EL (cell line): ENCODE results near the gene PWP2.
"Not testable (repeated sequence)": the region's sequence is repeated elsewhere in the genome, so short reads cannot be mapped to it uniquely, and the experiment has no call there.

Experiments used
- DNase-seq: peaks from one replicate; pipeline ENCODE4 v3.0.0-alpha.2; 2016

Gene PWP2

GRCh38 chr21:44167527-44167926 is 60.3 kb downstream of the PWP2 start:
- DNase-seq = not testable (repeated sequence)

GRCh38 chr21:44170326-44170725 is 63.1 kb downstream of the PWP2 start:
- not testable (repeated sequence) for DNase-seq

- DNase-seq = not testable (repeated sequence)
These were observed 63.7 kb downstream of the PWP2 start for GRCh38 chr21:44170863-44171262.

GRCh38 chr21:44171962-44172572 is 64.9 kb downstream of the PWP2 start:
- not testable (repeated sequence) for DNase-seq

GRCh38 chr21:44172741-44173140 is 65.5 kb downstream of the PWP2 start:
- DNase-seq = not testable (repeated sequence)

- not testable (repeated sequence) for DNase-seq
These were observed 68.0 kb downstream of the PWP2 start for GRCh38 chr21:44175189-44175588.

- not testable (repeated sequence) for DNase-seq
These were observed 68.9 kb downstream of the PWP2 start for GRCh38 chr21:44176127-44176526.
